Adrenal gland (tissue), 12 donors: ENCODE results near the gene XYLT1. TPM values are rescaled to one million over a fixed set of nuclear protein-coding genes. Genes with fewer than 3 reads are reported as not detected.

Experiments
- DNase-seq, 7 donors: peaks; one replicate each; pipeline ENCODE4 v3.0.0-alpha.2; 2019 to 2020
- H3K27ac ChIP-seq, 5 donors: fragments of 200-600 bp; sonication (generic) in 4 of 5; 1 replicate in 3 of 5; 2 replicates in 2 of 5; pipeline versions ENCODE4 v1.5.1 to v1.8.0; 2016 to 2020; ENCODE audit warnings: mild to moderate bottlenecking in 1 of 5
- H3K27me3 ChIP-seq: fragments of 200-600 bp; 2 replicates; pipeline ENCODE4 v1.8.0; 2021
- H3K36me3 ChIP-seq, 2 donors: fragments of 200-600 bp; replicated peaks in 1 of 2; 1 replicate in 1 of 2; 2 replicates in 1 of 2; pipeline versions ENCODE4 v1.5.1 to v1.8.0; 2018 to 2022
- H3K4me1 ChIP-seq, 2 donors: fragments of 200-600 bp; replicated peaks in 1 of 2; 1 replicate in 1 of 2; 2 replicates in 1 of 2; pipeline versions ENCODE4 v1.5.1 to v1.8.0; 2018 to 2021
- H3K4me3 ChIP-seq, 4 donors: fragments of 200-600 bp; sonication (generic) in 3 of 4; one replicate each; pipeline ENCODE4 v1.5.1; 2016 to 2018
- H3K9me3 ChIP-seq, 3 donors: fragments of 200-600 bp; sonication (generic) in 1 of 3; replicated peaks in 1 of 3; 1 replicate in 2 of 3; 2 replicates in 1 of 3; pipeline versions ENCODE4 v1.5.1 to v1.8.0; 2016 to 2021
- POLR2A ChIP-seq, 2 donors: fragments of 450-650 bp; IDR thresholded peaks; one replicate each; pipeline ENCODE4 v1.6.1; 2017; ENCODE audit warnings: antibody characterized with exemption in 2 of 2, mild to moderate bottlenecking in 2 of 2, moderate library complexity in 1 of 2
- WGBS, 4 donors: extraction: QIAGEN DNeasy Blood & Tissue Kit in 2 of 4; methylation state at CpG; one replicate each; pipeline versions ENCODE4 v1.1.5 to v1.1.7; 2013 to 2017; 5-methylcytosine and 5-hydroxymethylcytosine counted together
- intact Hi-C, 2 donors: fragments of 100-400 bp; cut with DNase I; formaldehyde crosslinking; loops; one replicate each; pipeline versions ENCODE4 v1.14.1 to v1.15.0; 2022 to 2023
- polyA plus RNA-seq, 3 donors: library from polyadenylated mRNA; stranded (reverse); fragments of 200-250 nt in 2 of 3; fragments of 350-450 nt in 1 of 3; fragmentation: Illumina TruSeq in 1 of 3; extraction: RNeasy Lipid Tissue Mini Kit (QIAGEN cat#74804) in 1 of 3; gene quantifications; one replicate each; pipeline ENCODE4 v1.2.3, GENCODE V29; 2013 to 2014
- total RNA-seq, 9 donors: library from RNA; depleted of rRNA in 4 of 9; stranded (reverse); fragments of >200 nt in 4 of 9; fragments of 120-200 nt in 1 of 9; fragmentation: NEBNext Ultra II Directional in 1 of 9; extraction: Animal tissue kit (Norgen Biotek cat#: 25700) in 1 of 9; gene quantifications; one replicate each; pipeline versions ENCODE4 v1.1.0 to v1.2.4, GENCODE V29; 2013 to 2023
- TF ChIP-seq, protein P1 (sequence below), 6 experiments: fragments of 450-650 bp in 4 of 6; fragments of 200-600 bp in 2 of 6; sonication (generic) in 1 of 6; IDR thresholded peaks; 1 replicate in 5 of 6; 2 replicates in 1 of 6; pipeline versions ENCODE4 v1.5.1 to v1.8.0; 2016 to 2021; ENCODE audit warnings: antibody characterized with exemption in 6 of 6, mild to moderate bottlenecking in 2 of 6, moderate library complexity in 1 of 6
- donor health status: healthy with polysubstance abuse.
- donor health status: Bipolar disorder and iron deficiency.
- donor health status: DM: yes; HTN: yes; CAD: no.
- donor health status: DM: no; HTN: no; CAD: no.
- donor health status: DM: no; HTN: no; CAD: no.
- donor health status: DM: yes; HTN: yes; CAD: no.

The XYLT1 gene
- total and polyA plus RNA-seq, 12 donors, result 1.3 to 67.6 (median 16.8) TPM

DNA sequence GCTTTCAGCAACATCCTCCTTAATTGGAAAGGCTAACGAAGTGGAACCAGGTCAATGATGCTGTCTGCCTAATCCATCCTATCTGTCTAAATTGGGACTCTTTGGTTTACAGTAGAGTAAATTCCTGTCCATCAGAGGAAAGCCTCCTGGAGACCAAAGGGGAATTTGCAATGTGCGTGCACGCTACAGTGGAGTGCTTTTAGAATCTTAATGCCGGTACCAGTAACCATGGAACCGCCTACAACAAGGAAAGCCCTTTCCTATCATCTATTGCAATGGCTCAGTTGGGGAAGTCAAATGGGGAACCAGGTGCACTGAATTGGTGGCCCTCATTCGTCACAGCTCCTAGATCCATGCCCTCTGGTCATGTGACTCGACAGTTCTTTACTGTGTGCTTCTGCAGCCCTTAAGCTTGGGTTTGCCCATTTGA lies 110.1 kb downstream of the XYLT1 start:
- Histone ChIP-seq H3K9me3 (no peaks in the 10 kb centered on the region), H3K27me3 (no peaks in the 10 kb centered on the region), H3K27ac (no peak overlapping the region), H3K36me3 (no peaks in the 10 kb centered on the region), H3K4me1 (peaks cover 14 to 59% of the 10 kb centered on the region in 2 donors), H3K4me3 (no peak overlapping the region)
- WGBS, 4 donors, result 79 to 89% (median 82%) methylated on average over 7 of the region's 7 CpGs
- no peak for TF ChIP-seq POLR2A (IDR thresholded peaks at IDR 0.05)
- TF ChIP-seq, protein P1, sequence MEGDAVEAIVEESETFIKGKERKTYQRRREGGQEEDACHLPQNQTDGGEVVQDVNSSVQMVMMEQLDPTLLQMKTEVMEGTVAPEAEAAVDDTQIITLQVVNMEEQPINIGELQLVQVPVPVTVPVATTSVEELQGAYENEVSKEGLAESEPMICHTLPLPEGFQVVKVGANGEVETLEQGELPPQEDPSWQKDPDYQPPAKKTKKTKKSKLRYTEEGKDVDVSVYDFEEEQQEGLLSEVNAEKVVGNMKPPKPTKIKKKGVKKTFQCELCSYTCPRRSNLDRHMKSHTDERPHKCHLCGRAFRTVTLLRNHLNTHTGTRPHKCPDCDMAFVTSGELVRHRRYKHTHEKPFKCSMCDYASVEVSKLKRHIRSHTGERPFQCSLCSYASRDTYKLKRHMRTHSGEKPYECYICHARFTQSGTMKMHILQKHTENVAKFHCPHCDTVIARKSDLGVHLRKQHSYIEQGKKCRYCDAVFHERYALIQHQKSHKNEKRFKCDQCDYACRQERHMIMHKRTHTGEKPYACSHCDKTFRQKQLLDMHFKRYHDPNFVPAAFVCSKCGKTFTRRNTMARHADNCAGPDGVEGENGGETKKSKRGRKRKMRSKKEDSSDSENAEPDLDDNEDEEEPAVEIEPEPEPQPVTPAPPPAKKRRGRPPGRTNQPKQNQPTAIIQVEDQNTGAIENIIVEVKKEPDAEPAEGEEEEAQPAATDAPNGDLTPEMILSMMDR (IDR thresholded peaks at IDR 0.05), result no peak
- DNase-seq, result no peak
- intact Hi-C loops, result no loop called here

DNA sequence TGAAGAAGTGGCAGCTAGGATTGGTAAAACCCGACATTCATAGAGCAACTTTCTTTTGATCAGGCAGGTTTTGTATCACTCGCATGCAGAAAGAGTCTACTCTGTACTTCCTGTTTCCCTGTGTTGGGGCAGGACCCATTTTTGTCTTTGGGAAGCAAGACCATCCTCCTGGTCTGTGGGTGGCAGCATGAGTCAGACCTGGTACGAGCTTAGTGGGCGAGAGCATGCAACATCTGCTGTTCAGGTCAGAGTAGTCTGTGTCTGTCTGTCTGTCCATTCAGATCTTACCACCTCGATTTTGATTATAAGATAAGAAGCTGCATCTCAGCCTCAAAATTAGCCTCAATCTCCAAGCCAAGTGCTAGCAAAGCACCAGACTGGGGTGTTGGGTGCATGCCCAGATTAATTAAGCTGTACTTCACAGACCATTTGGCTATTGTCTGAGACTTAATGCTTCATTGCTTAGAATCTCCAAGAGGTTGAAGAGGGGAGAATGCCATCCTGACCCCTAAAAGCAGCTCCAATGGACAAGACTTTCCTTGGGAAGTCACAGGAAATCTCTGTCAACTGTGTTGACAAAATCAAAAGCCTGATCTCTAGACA lies 110.9 kb downstream of the XYLT1 start:
- Histone ChIP-seq H3K27ac (peak overlapping the region in 2 of 5 donors; percentile 26 to 69), H3K9me3 (no peaks in the 10 kb centered on the region), H3K4me1 (peaks cover 13 to 51% of the 10 kb centered on the region in 2 donors), H3K36me3 (no peaks in the 10 kb centered on the region), H3K4me3 (no peak overlapping the region), H3K27me3 (no peaks in the 10 kb centered on the region)
- peak in 1 of 7 donors; percentile 24 for DNase-seq
- TF ChIP-seq, protein P1 (IDR thresholded peaks at IDR 0.05), result no peak
- no peak for TF ChIP-seq POLR2A (IDR thresholded peaks at IDR 0.05)
- WGBS, 4 donors, result 47 to 53% (median 50%) methylated on average over 5 of the region's 5 CpGs
- intact Hi-C loops, result no loop called here

DNA sequence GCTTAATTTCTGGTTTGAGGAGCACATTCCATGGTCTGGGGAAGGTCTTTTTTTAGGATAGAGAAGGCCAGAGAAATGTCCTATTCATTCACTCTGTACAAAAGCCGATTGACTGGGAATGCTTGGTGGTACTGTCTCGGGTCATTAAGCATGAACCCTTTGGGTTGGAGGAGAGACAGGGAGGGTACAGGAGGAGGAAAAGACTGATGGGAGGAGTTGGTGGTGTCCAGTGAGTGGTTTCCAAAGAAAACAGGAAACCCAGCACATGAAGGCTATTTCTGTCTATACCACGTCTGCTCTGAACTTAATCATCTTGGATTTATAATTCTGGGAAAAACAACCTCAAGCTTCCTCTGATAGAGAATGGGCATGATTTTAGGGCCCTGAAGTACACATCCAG lies 111.9 kb downstream of the XYLT1 start:
- H3K36me3 ChIP-seq, result no peaks in the 10 kb centered on the region
- H3K4me3 ChIP-seq, result no peak overlapping the region
- no peaks in the 10 kb centered on the region for H3K27me3 ChIP-seq
- peaks cover 5 to 51% of the 10 kb centered on the region in 2 donors for H3K4me1 ChIP-seq
- H3K9me3 ChIP-seq, result no peaks in the 10 kb centered on the region
- intact Hi-C loops, result no loop called here
- WGBS, 4 donors, result 44 to 65% (median 61%) methylated on average over 3 of the region's 3 CpGs
- DNase-seq, result no peak
- H3K27ac ChIP-seq, result peak overlapping the region in 2 of 5 donors; percentile 26 to 69
- no peak for TF ChIP-seq POLR2A (IDR thresholded peaks at IDR 0.05)
- TF ChIP-seq, protein P1 (IDR thresholded peaks at IDR 0.05), result no peak

DNA sequence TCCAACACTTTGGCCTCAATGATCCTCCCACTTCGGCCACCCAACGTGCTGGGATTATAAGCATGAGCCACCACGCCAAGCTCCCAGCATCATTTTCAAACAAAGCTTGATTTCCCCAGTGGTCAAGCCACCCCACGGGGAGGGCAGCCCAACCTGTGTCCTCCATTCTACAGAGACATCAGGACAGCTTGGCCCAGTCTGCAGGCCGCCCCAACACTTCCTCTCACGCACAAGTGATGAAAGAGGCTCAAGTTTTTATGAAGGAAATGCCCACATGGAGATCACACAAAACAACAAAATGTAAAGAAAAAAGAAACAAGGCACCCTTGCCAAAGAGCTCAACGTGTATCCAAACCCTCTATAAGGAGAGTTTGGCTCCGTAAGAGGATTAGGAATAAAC lies 112.4 kb downstream of the XYLT1 start:
- Histone ChIP-seq H3K36me3 (no peaks in the 10 kb centered on the region), H3K9me3 (no peaks in the 10 kb centered on the region), H3K4me3 (no peak overlapping the region), H3K4me1 (peaks cover 5 to 56% of the 10 kb centered on the region in 2 donors), H3K27me3 (no peaks in the 10 kb centered on the region), H3K27ac (peak overlapping the region in 2 of 5 donors; percentile 26 to 62)
- intact Hi-C loops, result no loop called here
- WGBS, 4 donors, result 74 to 81% (median 76%) methylated on average over 8 of the region's 8 CpGs
- DNase-seq, result no peak
- TF ChIP-seq, protein P1 (IDR thresholded peaks at IDR 0.05), result no peak
- no peak for TF ChIP-seq POLR2A (IDR thresholded peaks at IDR 0.05)
